ENCODE measurements around the gene RBSN. TPM values are rescaled to one million over a fixed set of nuclear protein-coding genes. Genes with fewer than 3 reads are reported as not detected.

RBSN gene
- total RNA-seq, 2 donors from 2014 or later: 18.5 to 22.2 TPM

DNA sequence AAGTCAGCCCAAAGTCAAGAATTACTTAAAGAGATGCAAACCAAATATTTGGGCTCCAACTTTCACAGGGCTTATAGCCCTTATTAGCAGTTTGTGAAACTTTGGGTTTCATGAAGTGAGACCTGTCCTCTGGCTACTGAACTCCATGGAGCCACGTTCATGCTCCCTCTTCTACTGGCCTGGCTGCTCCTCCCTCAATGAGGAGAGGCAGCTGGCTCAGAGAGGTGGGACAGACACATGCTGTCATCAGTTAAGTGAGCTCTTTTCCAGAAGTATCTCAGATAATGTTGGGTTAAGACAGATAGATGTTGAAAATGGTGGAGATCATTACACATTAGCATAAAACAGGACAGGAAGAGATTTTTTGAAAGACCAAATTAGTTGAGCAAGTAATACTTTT, 53.3 kb downstream of the RBSN start:
- peaks cover 0 to 7% of the 10 kb centered on the region in 2 donors for H3K4me1 ChIP-seq
- H3K9me3 ChIP-seq: no peaks in the 10 kb centered on the region
- no peak overlapping the region for H3K27ac ChIP-seq
- no peak for DNase-seq (ENCODE audit: low spot score)
- H3K36me3 ChIP-seq: peaks cover 87% of the 10 kb centered on the region
- no peaks in the 10 kb centered on the region for H3K27me3 ChIP-seq
- no peak for TF ChIP-seq CTCF (IDR thresholded peaks at IDR 0.05)
- H3K4me3 ChIP-seq: no peak overlapping the region

DNA sequence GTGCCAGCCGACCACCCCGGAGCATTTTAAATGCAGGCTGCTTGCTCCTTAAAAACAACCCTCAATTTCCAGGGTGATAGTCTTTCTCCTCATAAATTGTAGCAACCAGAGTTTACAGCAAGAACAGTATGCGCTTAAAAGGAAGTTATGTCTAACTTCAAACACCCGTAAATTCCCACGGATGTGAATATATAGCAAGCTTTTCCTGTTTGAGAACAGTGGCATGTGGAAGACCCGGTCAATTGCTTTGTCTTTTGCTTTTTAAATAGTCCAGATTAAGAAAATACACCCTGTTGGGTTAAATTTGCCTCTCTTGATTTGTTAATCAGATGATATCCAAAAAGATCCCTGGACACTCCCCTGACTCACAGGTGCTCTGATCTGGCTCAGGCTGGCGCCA, 54.6 kb downstream of the RBSN start:
- peaks cover 0 to 13% of the 10 kb centered on the region in 2 donors for H3K4me1 ChIP-seq
- TF ChIP-seq CTCF (IDR thresholded peaks at IDR 0.05): no peak
- no peaks in the 10 kb centered on the region for H3K27me3 ChIP-seq
- H3K9me3 ChIP-seq: no peaks in the 10 kb centered on the region
- no peak for DNase-seq (ENCODE audit: low spot score)
- no peak overlapping the region for H3K4me3 ChIP-seq
- no peak overlapping the region for H3K27ac ChIP-seq
- H3K36me3 ChIP-seq: peaks cover 79% of the 10 kb centered on the region

DNA sequence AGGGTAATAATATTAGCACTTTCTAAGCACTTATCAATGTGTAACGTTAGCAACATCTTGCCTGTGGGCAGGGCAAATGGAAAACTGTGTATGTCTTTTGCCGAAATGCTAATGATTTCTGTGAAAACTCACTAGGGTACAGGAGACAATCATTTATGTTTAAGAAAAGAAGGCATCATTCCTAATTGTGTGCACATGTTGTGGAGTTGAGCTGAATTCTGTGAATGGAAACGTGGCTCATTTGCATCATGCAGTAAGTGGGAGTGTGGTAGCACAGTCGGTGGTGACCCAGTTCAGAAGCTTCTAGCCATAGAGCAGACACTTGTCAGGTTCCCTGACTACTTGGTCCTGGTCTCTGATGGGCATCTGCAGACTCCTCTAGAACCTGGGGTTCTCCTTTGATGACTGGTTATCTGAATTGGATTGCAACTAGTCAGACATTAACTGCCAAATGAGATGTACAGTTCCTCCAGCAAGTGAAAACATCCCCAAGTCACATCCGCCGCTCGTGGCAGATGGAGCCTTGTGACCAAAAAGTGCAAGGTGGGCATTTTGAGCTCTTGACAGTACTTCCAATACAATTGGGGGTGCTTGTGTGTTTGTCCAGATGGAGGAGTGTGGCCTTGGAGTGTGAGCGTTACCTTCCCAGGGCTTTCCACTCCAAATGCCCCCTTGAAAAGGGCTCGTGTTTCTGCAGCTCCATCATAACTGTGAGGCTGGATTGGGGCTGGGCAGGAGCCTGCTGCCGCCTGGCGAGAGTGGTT, 55.4 kb downstream of the RBSN start:
- H3K36me3 ChIP-seq: peaks cover 79% of the 10 kb centered on the region
- TF ChIP-seq CTCF (IDR thresholded peaks at IDR 0.05): no peak

DNA sequence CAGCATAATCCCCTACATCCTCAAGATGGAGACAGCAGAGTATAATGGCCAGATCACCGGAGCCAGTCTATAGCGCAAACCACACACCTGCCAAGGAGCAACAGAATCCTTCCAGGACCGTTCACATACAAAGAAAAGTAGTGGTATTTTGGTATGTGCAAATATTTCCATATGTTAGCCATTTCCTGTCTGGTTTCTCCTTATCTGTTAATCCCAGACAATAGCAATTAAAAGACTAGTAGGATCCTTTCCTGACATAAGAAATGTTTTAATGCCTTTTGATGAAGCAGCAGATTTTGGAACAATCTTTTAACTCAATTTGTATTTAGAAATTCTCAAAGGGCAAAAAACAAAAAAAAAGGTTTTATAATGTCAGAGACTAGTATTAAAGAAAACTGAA, 56.0 kb downstream of the RBSN start:
- Histone ChIP-seq H3K27me3 (no peaks in the 10 kb centered on the region), H3K36me3 (peaks cover 79% of the 10 kb centered on the region), H3K4me1 (peaks cover 0 to 13% of the 10 kb centered on the region in 2 donors), H3K27ac (no peak overlapping the region), H3K4me3 (no peak overlapping the region), H3K9me3 (no peaks in the 10 kb centered on the region)
- no peak for DNase-seq (ENCODE audit: low spot score)
- no peak for TF ChIP-seq CTCF (IDR thresholded peaks at IDR 0.05)

More for the DNA sequence above, 55.4 kb downstream of the RBSN start:
- H3K4me3 ChIP-seq: no peak overlapping the region
- no peaks in the 10 kb centered on the region for H3K9me3 ChIP-seq
- no peak overlapping the region for H3K27ac ChIP-seq
- no peak for DNase-seq (ENCODE audit: low spot score)
- peaks cover 0 to 13% of the 10 kb centered on the region in 2 donors for H3K4me1 ChIP-seq
- no peaks in the 10 kb centered on the region for H3K27me3 ChIP-seq

DNA sequence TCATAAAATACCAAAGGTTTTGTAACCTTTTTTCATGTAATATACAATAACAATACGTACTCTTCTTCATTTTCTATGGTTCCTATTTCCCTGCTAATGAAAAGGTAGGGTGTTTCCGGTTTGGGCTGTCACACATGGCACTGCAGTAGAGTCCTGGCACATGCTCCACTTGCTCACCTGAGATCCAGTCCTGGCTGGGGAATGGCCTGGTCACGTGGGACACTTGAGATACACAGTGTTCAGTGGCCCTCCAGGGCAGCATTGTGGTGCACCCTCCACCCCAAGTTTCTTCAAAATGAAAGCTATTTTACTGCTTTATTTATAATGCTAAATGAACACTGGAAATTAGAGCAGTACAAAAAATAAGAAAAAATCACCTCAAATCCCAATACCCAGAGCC, 57.0 kb downstream of the RBSN start:
- Histone ChIP-seq H3K4me1 (peaks cover 0 to 13% of the 10 kb centered on the region in 2 donors), H3K4me3 (no peak overlapping the region), H3K9me3 (no peaks in the 10 kb centered on the region), H3K27ac (no peak overlapping the region), H3K36me3 (peaks cover 78% of the 10 kb centered on the region), H3K27me3 (no peaks in the 10 kb centered on the region)
- DNase-seq (ENCODE audit: low spot score): no peak
- no peak for TF ChIP-seq CTCF (IDR thresholded peaks at IDR 0.05)

DNA sequence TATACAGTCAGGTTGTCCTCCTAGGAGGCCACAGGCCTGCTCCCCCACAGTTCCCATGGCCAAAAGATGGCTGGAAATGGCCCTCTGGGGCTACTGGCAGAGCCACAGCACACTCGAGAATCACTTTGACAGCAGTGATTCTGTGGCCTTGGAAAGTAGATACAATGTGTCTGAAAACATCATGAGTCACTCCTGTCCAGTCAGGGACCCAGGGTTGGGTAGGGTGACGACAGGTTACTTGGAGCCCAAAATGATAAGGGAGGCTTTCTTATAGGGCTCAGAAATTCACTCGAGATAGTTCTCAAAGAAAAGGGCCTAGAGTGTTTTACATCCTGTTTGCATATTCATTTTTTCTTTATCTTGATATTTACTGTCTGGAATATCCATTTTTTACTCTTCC, 58.1 kb downstream of the RBSN start:
- Histone ChIP-seq H3K27ac (no peak overlapping the region), H3K4me3 (no peak overlapping the region), H3K36me3 (peaks cover 67% of the 10 kb centered on the region), H3K9me3 (no peaks in the 10 kb centered on the region), H3K27me3 (no peaks in the 10 kb centered on the region), H3K4me1 (peaks cover 0 to 13% of the 10 kb centered on the region in 2 donors)
- TF ChIP-seq CTCF (IDR thresholded peaks at IDR 0.05): no peak
- no peak for DNase-seq (ENCODE audit: low spot score)
